ENCODE results near the gene SPACA5.

SPACA5 gene

GRCh38 chrX:47992669-47993068, 14.1 kb upstream of the SPACA5 start:
- H3K27me3 ChIP-seq (ENCODE audit: low read depth, low read length) = no peaks in the 10 kb centered on the region
- H3K9me3 ChIP-seq (ENCODE audit: insufficient read depth, low read length) = no peaks in the 10 kb centered on the region; the same call in 1 of the 2 replicates
- H3K9ac ChIP-seq (ENCODE audit: low read length) = no peak overlapping the region
- TF ChIP-seq EZH2phosphoT487 (IDR thresholded peaks at IDR 0.05; ENCODE audit: low read depth) (no peak), CTCF (IDR thresholded peaks at IDR 0.05; ENCODE audit: low read depth, low read length) (no peak)
- peaks cover 82% of the 10 kb centered on the region for H3K36me3 ChIP-seq (replicated peaks; ENCODE audit: low read depth, low read length)
- H3K27ac ChIP-seq (ENCODE audit: low read length) = no peak overlapping the region
- no peak overlapping the region for H2AFZ ChIP-seq (ENCODE audit: low read depth, low read length)
- H3K4me3 ChIP-seq (ENCODE audit: low read length) = no peak overlapping the region
- H3K4me2 ChIP-seq (ENCODE audit: low read length) = no peak overlapping the region
- no peaks in the 10 kb centered on the region for H3K4me1 ChIP-seq (ENCODE audit: low read length)
- H4K20me1 ChIP-seq (ENCODE audit: insufficient read depth, low read length) = no peaks in the 10 kb centered on the region
- peaks cover 27% of the 10 kb centered on the region for H3K79me2 ChIP-seq (ENCODE audit: low read length)

- no peaks in the 10 kb centered on the region for H4K20me1 ChIP-seq (ENCODE audit: insufficient read depth, low read length)
- H3K36me3 ChIP-seq (replicated peaks; ENCODE audit: low read depth, low read length) = peaks cover 39% of the 10 kb centered on the region
- no peak for TF ChIP-seq EZH2phosphoT487 (IDR thresholded peaks at IDR 0.05; ENCODE audit: low read depth)
- TF ChIP-seq CTCF (IDR thresholded peaks at IDR 0.05; ENCODE audit: low read depth, low read length) = no peak
- H3K9ac ChIP-seq (ENCODE audit: low read length) = no peak overlapping the region
- no peak overlapping the region for H3K4me2 ChIP-seq (ENCODE audit: low read length)
- H3K27ac ChIP-seq (ENCODE audit: low read length) = no peak overlapping the region
- peaks cover 32% of the 10 kb centered on the region for H3K79me2 ChIP-seq (ENCODE audit: low read length)
- no peaks in the 10 kb centered on the region for H3K27me3 ChIP-seq (ENCODE audit: low read depth, low read length)
- H3K4me3 ChIP-seq (ENCODE audit: low read length) = no peak overlapping the region
- H3K4me1 ChIP-seq (ENCODE audit: low read length) = peaks cover 5% of the 10 kb centered on the region
- H3K9me3 ChIP-seq (ENCODE audit: insufficient read depth, low read length) = no peaks in the 10 kb centered on the region; the same call in 1 of the 2 replicates
- no peak overlapping the region for H2AFZ ChIP-seq (ENCODE audit: low read depth, low read length)
Observed at GRCh38 chrX:48001260-48001659, 5.5 kb upstream of the SPACA5 start.

GRCh38 chrX:48002319-48002718, 4.5 kb upstream of the SPACA5 start:
- no peak overlapping the region for H3K27ac ChIP-seq (ENCODE audit: low read length)
- no peaks in the 10 kb centered on the region; the same call in 1 of the 2 replicates for H3K9me3 ChIP-seq (ENCODE audit: insufficient read depth, low read length)
- peaks cover 5% of the 10 kb centered on the region for H3K4me1 ChIP-seq (ENCODE audit: low read length)
- H3K36me3 ChIP-seq (replicated peaks; ENCODE audit: low read depth, low read length) = peaks cover 32% of the 10 kb centered on the region
- H2AFZ ChIP-seq (ENCODE audit: low read depth, low read length) = no peak overlapping the region
- peaks cover 32% of the 10 kb centered on the region for H3K79me2 ChIP-seq (ENCODE audit: low read length)
- no peaks in the 10 kb centered on the region for H3K27me3 ChIP-seq (ENCODE audit: low read depth, low read length)
- TF ChIP-seq CTCF (IDR thresholded peaks at IDR 0.05; ENCODE audit: low read depth, low read length) (no peak), EZH2phosphoT487 (IDR thresholded peaks at IDR 0.05; ENCODE audit: low read depth) (no peak)
- peak overlapping the region; percentile 83 for H3K4me2 ChIP-seq (ENCODE audit: low read length)
- H3K9ac ChIP-seq (ENCODE audit: low read length) = no peak overlapping the region
- no peaks in the 10 kb centered on the region for H4K20me1 ChIP-seq (ENCODE audit: insufficient read depth, low read length)
- peak overlapping the region; percentile 99 for H3K4me3 ChIP-seq (ENCODE audit: low read length)

- H3K4me2 ChIP-seq (ENCODE audit: low read length) = peak overlapping the region; percentile 83
- peak overlapping the region; percentile 66; the same call in 1 of the 2 replicates for H2AFZ ChIP-seq (ENCODE audit: low read depth, low read length)
- H3K9ac ChIP-seq (ENCODE audit: low read length) = peak overlapping the region; percentile 96
Observed at GRCh38 chrX:48002929-48003328, 3.9 kb upstream of the SPACA5 start.

More at GRCh38 chrX:48002929-48003328, 3.9 kb upstream of the SPACA5 start:
- H3K4me3 ChIP-seq (ENCODE audit: low read length) = peak overlapping the region; percentile 99
- H3K9me3 ChIP-seq (ENCODE audit: insufficient read depth, low read length) = no peaks in the 10 kb centered on the region; the same call in 1 of the 2 replicates
- H3K27me3 ChIP-seq (ENCODE audit: low read depth, low read length) = no peaks in the 10 kb centered on the region
- peaks cover 32% of the 10 kb centered on the region for H3K79me2 ChIP-seq (ENCODE audit: low read length)
- peaks cover 5% of the 10 kb centered on the region for H3K4me1 ChIP-seq (ENCODE audit: low read length)
- no peak overlapping the region for H3K27ac ChIP-seq (ENCODE audit: low read length)
- H3K36me3 ChIP-seq (replicated peaks; ENCODE audit: low read depth, low read length) = peaks cover 29% of the 10 kb centered on the region
- H4K20me1 ChIP-seq (ENCODE audit: insufficient read depth, low read length) = no peaks in the 10 kb centered on the region
- TF ChIP-seq CTCF (IDR thresholded peaks at IDR 0.05; ENCODE audit: low read depth, low read length) = no peak
- no peak for TF ChIP-seq EZH2phosphoT487 (IDR thresholded peaks at IDR 0.05; ENCODE audit: low read depth)

Measured in OCI-LY3 (cell line).